NB4 (cell line): ENCODE results near the gene COG5.

Experiments used
- TF ChIP-seq, protein P1 (sequence below): IDR thresholded peaks from one replicate; pipeline ENCODE4 v1.5.1; 2012; ENCODE audit warnings: low read depth, low read length
- TF ChIP-seq, protein P2 (sequence below): IDR thresholded peaks from 2 replicates; pipeline ENCODE4 v1.6.1; 2011; ENCODE audit warnings: low read depth, low read length

DNA sequence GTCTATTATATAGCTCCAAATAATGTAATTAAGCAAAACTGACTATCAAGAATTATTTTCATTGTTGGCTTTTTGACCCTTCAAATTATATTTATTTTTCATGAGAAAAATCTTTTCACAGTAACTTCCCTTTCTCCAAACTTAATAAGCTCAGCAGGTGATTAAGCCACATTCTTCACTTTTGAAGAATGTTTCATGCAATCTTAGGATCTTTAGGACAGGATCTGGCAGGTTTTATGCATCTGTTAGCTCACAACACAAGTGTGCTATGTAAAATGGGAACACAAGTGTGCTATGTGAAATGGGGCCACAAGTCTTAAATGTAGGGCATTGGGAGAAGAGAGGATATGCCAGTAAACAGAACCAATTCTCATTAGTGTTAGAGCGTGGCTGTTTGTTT, 42.6 kb upstream of the COG5 start:
- TF ChIP-seq, protein P1, sequence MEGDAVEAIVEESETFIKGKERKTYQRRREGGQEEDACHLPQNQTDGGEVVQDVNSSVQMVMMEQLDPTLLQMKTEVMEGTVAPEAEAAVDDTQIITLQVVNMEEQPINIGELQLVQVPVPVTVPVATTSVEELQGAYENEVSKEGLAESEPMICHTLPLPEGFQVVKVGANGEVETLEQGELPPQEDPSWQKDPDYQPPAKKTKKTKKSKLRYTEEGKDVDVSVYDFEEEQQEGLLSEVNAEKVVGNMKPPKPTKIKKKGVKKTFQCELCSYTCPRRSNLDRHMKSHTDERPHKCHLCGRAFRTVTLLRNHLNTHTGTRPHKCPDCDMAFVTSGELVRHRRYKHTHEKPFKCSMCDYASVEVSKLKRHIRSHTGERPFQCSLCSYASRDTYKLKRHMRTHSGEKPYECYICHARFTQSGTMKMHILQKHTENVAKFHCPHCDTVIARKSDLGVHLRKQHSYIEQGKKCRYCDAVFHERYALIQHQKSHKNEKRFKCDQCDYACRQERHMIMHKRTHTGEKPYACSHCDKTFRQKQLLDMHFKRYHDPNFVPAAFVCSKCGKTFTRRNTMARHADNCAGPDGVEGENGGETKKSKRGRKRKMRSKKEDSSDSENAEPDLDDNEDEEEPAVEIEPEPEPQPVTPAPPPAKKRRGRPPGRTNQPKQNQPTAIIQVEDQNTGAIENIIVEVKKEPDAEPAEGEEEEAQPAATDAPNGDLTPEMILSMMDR, result no peak
- TF ChIP-seq, protein P2, sequence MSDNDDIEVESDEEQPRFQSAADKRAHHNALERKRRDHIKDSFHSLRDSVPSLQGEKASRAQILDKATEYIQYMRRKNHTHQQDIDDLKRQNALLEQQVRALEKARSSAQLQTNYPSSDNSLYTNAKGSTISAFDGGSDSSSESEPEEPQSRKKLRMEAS, result no peak
